ENCODE data around the gene SFMBT1. TPM values are rescaled to one million over a fixed set of nuclear protein-coding genes. Genes with fewer than 3 reads are reported as not detected.
A peak's percentile ranks its signal among the peaks of the same experiment; 100 is the strongest.

Gene SFMBT1
- total and polyA plus RNA-seq, 5 donors from 2014 or later: 13.1 to 31.4 (median 16.7) TPM

- Mint-ChIP-seq H3K4me3 (no peak overlapping the region), H3K36me3 (peaks cover 10% of the 10 kb centered on the region), H3K27ac (no peak overlapping the region), H3K27me3 (no peaks in the 10 kb centered on the region), H3K9me3 (peaks cover 0 to 1% (median 0%) of the 10 kb centered on the region in 7 donors), H3K4me1 (peaks cover 29 to 58% (median 42%) of the 10 kb centered on the region in 4 donors)
- ATAC-seq (ENCODE audit: low read depth in 2 of 2) (no peak), DNase-seq (no peak)
- no peak overlapping the region for H3K27ac ChIP-seq (ENCODE audit: insufficient read depth, low read length, poor library complexity, severe bottlenecking)
- H3K4me3 ChIP-seq (ENCODE audit: low read depth, low read length): no peak overlapping the region
- H3K4me1 ChIP-seq (ENCODE audit: control insufficient read depth, insufficient read depth, low read length, poor library complexity, severe bottlenecking): peaks cover 14% of the 10 kb centered on the region
- H3K9me3 ChIP-seq (ENCODE audit: control insufficient read depth in 2 of 2, low read length in 2 of 2): no peaks in the 10 kb centered on the region
- no peaks in the 10 kb centered on the region for H3K27me3 ChIP-seq (ENCODE audit: control insufficient read depth, insufficient read depth, low read length)
- peaks cover 3% of the 10 kb centered on the region for H3K36me3 ChIP-seq (ENCODE audit: control insufficient read depth, insufficient read depth, low read length)
Observed at GRCh38 chr3:52872245-52872644, 173.6 kb downstream of the SFMBT1 start.

- Histone ChIP-seq H3K4me1 (ENCODE audit: control insufficient read depth, insufficient read depth, low read length, poor library complexity, severe bottlenecking) (peaks cover 14% of the 10 kb centered on the region), H3K27ac (ENCODE audit: insufficient read depth, low read length, poor library complexity, severe bottlenecking) (no peak overlapping the region), H3K27me3 (ENCODE audit: control insufficient read depth, insufficient read depth, low read length) (no peaks in the 10 kb centered on the region), H3K9me3 (ENCODE audit: control insufficient read depth in 2 of 2, low read length in 2 of 2) (no peaks in the 10 kb centered on the region), H3K4me3 (ENCODE audit: low read depth, low read length) (no peak overlapping the region), H3K36me3 (ENCODE audit: control insufficient read depth, insufficient read depth, low read length) (peaks cover 3% of the 10 kb centered on the region)
- H3K9me3 Mint-ChIP-seq: peaks cover 0 to 1% (median 0%) of the 10 kb centered on the region in 7 donors
- peak overlapping the region in 1 of 3 donors; percentile 39 for H3K27ac Mint-ChIP-seq
- no peak overlapping the region for H3K4me3 Mint-ChIP-seq
- H3K36me3 Mint-ChIP-seq: peaks cover 11% of the 10 kb centered on the region
- H3K4me1 Mint-ChIP-seq: peaks cover 29 to 54% (median 41%) of the 10 kb centered on the region in 4 donors
- H3K27me3 Mint-ChIP-seq: no peaks in the 10 kb centered on the region
- DNase-seq (no peak), ATAC-seq (ENCODE audit: low read depth in 2 of 2) (no peak)
Observed at GRCh38 chr3:52871761-52872160, 174.1 kb downstream of the SFMBT1 start.

GRCh38 chr3:52870471-52870870 lies 175.4 kb downstream of the SFMBT1 start:
- Mint-ChIP-seq H3K27me3 (no peaks in the 10 kb centered on the region), H3K9me3 (peaks cover 0 to 4% (median 0%) of the 10 kb centered on the region in 7 donors), H3K27ac (no peak overlapping the region), H3K4me3 (no peak overlapping the region), H3K36me3 (peaks cover 22% of the 10 kb centered on the region), H3K4me1 (peaks cover 30 to 42% (median 33%) of the 10 kb centered on the region in 4 donors)
- H3K27me3 ChIP-seq (ENCODE audit: control insufficient read depth, insufficient read depth, low read length): no peaks in the 10 kb centered on the region
- ATAC-seq (ENCODE audit: low read depth in 2 of 2) (no peak), DNase-seq (no peak)
- peaks cover 3% of the 10 kb centered on the region for H3K36me3 ChIP-seq (ENCODE audit: control insufficient read depth, insufficient read depth, low read length)
- H3K4me1 ChIP-seq (ENCODE audit: control insufficient read depth, insufficient read depth, low read length, poor library complexity, severe bottlenecking): peaks cover 13% of the 10 kb centered on the region
- peaks cover 0 to 6% of the 10 kb centered on the region in 2 experiments for H3K9me3 ChIP-seq (ENCODE audit: control insufficient read depth in 2 of 2, low read length in 2 of 2)
- H3K27ac ChIP-seq (ENCODE audit: insufficient read depth, low read length, poor library complexity, severe bottlenecking): no peak overlapping the region
- no peak overlapping the region for H3K4me3 ChIP-seq (ENCODE audit: low read depth, low read length)

- H3K27me3 ChIP-seq (ENCODE audit: control insufficient read depth, insufficient read depth, low read length): no peaks in the 10 kb centered on the region
- no peak overlapping the region for H3K4me3 Mint-ChIP-seq
- H3K36me3 Mint-ChIP-seq: peaks cover 32% of the 10 kb centered on the region
- H3K4me1 ChIP-seq (ENCODE audit: control insufficient read depth, insufficient read depth, low read length, poor library complexity, severe bottlenecking): no peaks in the 10 kb centered on the region
- peak overlapping the region in 1 of 3 donors; percentile 87 for H3K27ac Mint-ChIP-seq
- no peak overlapping the region for H3K27ac ChIP-seq (ENCODE audit: insufficient read depth, low read length, poor library complexity, severe bottlenecking)
- H3K4me3 ChIP-seq (ENCODE audit: low read depth, low read length): no peak overlapping the region
- H3K4me1 Mint-ChIP-seq: peaks cover 9 to 21% (median 15%) of the 10 kb centered on the region in 4 donors
- H3K9me3 Mint-ChIP-seq: peaks cover 0 to 7% (median 0%) of the 10 kb centered on the region in 7 donors
- ATAC-seq (ENCODE audit: low read depth in 2 of 2): no peak
- H3K36me3 ChIP-seq (ENCODE audit: control insufficient read depth, insufficient read depth, low read length): peaks cover 3% of the 10 kb centered on the region
- no peaks in the 10 kb centered on the region for H3K27me3 Mint-ChIP-seq
- peaks cover 0 to 6% of the 10 kb centered on the region in 2 experiments for H3K9me3 ChIP-seq (ENCODE audit: control insufficient read depth in 2 of 2, low read length in 2 of 2)
- DNase-seq: no peak
Observed at GRCh38 chr3:52866427-52866826, 179.4 kb downstream of the SFMBT1 start.

- DNase-seq (no peak), ATAC-seq (ENCODE audit: low read depth in 2 of 2) (no peak)
- Histone ChIP-seq H3K27me3 (ENCODE audit: control insufficient read depth, insufficient read depth, low read length) (no peaks in the 10 kb centered on the region), H3K4me1 (ENCODE audit: control insufficient read depth, insufficient read depth, low read length, poor library complexity, severe bottlenecking) (no peaks in the 10 kb centered on the region), H3K36me3 (ENCODE audit: control insufficient read depth, insufficient read depth, low read length) (peaks cover 3% of the 10 kb centered on the region), H3K9me3 (ENCODE audit: control insufficient read depth in 2 of 2, low read length in 2 of 2) (peaks cover 0 to 6% of the 10 kb centered on the region in 2 experiments), H3K4me3 (ENCODE audit: low read depth, low read length) (no peak overlapping the region), H3K27ac (ENCODE audit: insufficient read depth, low read length, poor library complexity, severe bottlenecking) (no peak overlapping the region)
- Mint-ChIP-seq H3K4me3 (no peak overlapping the region), H3K9me3 (peaks cover 0 to 7% (median 0%) of the 10 kb centered on the region in 7 donors), H3K27me3 (no peaks in the 10 kb centered on the region), H3K36me3 (peaks cover 32% of the 10 kb centered on the region), H3K4me1 (peaks cover 8 to 17% (median 14%) of the 10 kb centered on the region in 4 donors), H3K27ac (no peak overlapping the region)
Observed at GRCh38 chr3:52865994-52866393, 179.9 kb downstream of the SFMBT1 start.

GRCh38 chr3:52860424-52860768 lies 185.5 kb downstream of the SFMBT1 start:
- Mint-ChIP-seq H3K36me3 (peaks cover 33% of the 10 kb centered on the region), H3K9me3 (peaks cover 0 to 5% (median 0%) of the 10 kb centered on the region in 7 donors), H3K4me3 (no peak overlapping the region), H3K4me1 (peaks cover 0 to 14% (median 12%) of the 10 kb centered on the region in 4 donors), H3K27ac (no peak overlapping the region), H3K27me3 (no peaks in the 10 kb centered on the region)
- H3K27me3 ChIP-seq (ENCODE audit: control insufficient read depth, insufficient read depth, low read length): no peaks in the 10 kb centered on the region
- H3K4me1 ChIP-seq (ENCODE audit: control insufficient read depth, insufficient read depth, low read length, poor library complexity, severe bottlenecking): no peaks in the 10 kb centered on the region
- DNase-seq (no peak), ATAC-seq (ENCODE audit: low read depth in 2 of 2) (no peak)
- H3K27ac ChIP-seq (ENCODE audit: insufficient read depth, low read length, poor library complexity, severe bottlenecking): no peak overlapping the region
- H3K4me3 ChIP-seq (ENCODE audit: low read depth, low read length): no peak overlapping the region
- H3K36me3 ChIP-seq (ENCODE audit: control insufficient read depth, insufficient read depth, low read length): peaks cover 16% of the 10 kb centered on the region
- peaks cover 0 to under 1% of the 10 kb centered on the region in 2 experiments for H3K9me3 ChIP-seq (ENCODE audit: control insufficient read depth in 2 of 2, low read length in 2 of 2)

- ATAC-seq (ENCODE audit: low read depth in 2 of 2): no peak
- Histone ChIP-seq H3K4me3 (ENCODE audit: low read depth, low read length) (no peak overlapping the region), H3K36me3 (ENCODE audit: control insufficient read depth, insufficient read depth, low read length) (peaks cover 17% of the 10 kb centered on the region), H3K27ac (ENCODE audit: insufficient read depth, low read length, poor library complexity, severe bottlenecking) (no peak overlapping the region), H3K9me3 (ENCODE audit: control insufficient read depth in 2 of 2, low read length in 2 of 2) (no peaks in the 10 kb centered on the region), H3K4me1 (ENCODE audit: control insufficient read depth, insufficient read depth, low read length, poor library complexity, severe bottlenecking) (no peaks in the 10 kb centered on the region), H3K27me3 (ENCODE audit: control insufficient read depth, insufficient read depth, low read length) (no peaks in the 10 kb centered on the region)
- Mint-ChIP-seq H3K27me3 (no peaks in the 10 kb centered on the region), H3K36me3 (peaks cover 30% of the 10 kb centered on the region), H3K27ac (peak overlapping the region in 1 of 3 donors; percentile 76), H3K4me1 (peaks cover 0 to 12% (median 11%) of the 10 kb centered on the region in 4 donors), H3K9me3 (peaks cover 0 to 3% (median 0%) of the 10 kb centered on the region in 7 donors), H3K4me3 (no peak overlapping the region)
- DNase-seq: no peak
Observed at GRCh38 chr3:52859686-52860423, 186.0 kb downstream of the SFMBT1 start.

- Histone ChIP-seq H3K27ac (ENCODE audit: insufficient read depth, low read length, poor library complexity, severe bottlenecking) (no peak overlapping the region), H3K36me3 (ENCODE audit: control insufficient read depth, insufficient read depth, low read length) (peaks cover 26% of the 10 kb centered on the region), H3K27me3 (ENCODE audit: control insufficient read depth, insufficient read depth, low read length) (no peaks in the 10 kb centered on the region), H3K4me1 (ENCODE audit: control insufficient read depth, insufficient read depth, low read length, poor library complexity, severe bottlenecking) (no peaks in the 10 kb centered on the region), H3K9me3 (ENCODE audit: control insufficient read depth in 2 of 2, low read length in 2 of 2) (no peaks in the 10 kb centered on the region), H3K4me3 (ENCODE audit: low read depth, low read length) (no peak overlapping the region)
- H3K36me3 Mint-ChIP-seq: peaks cover 21% of the 10 kb centered on the region
- H3K4me1 Mint-ChIP-seq: peaks cover 0 to 11% (median 6%) of the 10 kb centered on the region in 4 donors
- no peak for ATAC-seq (ENCODE audit: low read depth in 2 of 2)
- DNase-seq: no peak
- peak overlapping the region in 1 of 3 donors; percentile 74 for H3K27ac Mint-ChIP-seq
- no peak overlapping the region for H3K4me3 Mint-ChIP-seq
- H3K9me3 Mint-ChIP-seq: no peaks in the 10 kb centered on the region
- no peaks in the 10 kb centered on the region for H3K27me3 Mint-ChIP-seq
Observed at GRCh38 chr3:52857864-52858263, 188.0 kb downstream of the SFMBT1 start.

All from CD4-positive, CD25-positive, alpha-beta regulatory T cell (primary cell).